HS-5 (cell line): ENCODE measurements around the gene WDR62.

Source experiments
- DNase-seq: peaks from one replicate; pipeline ENCODE4 v3.0.0-alpha.2; 2012; ENCODE audit warnings: low read depth

Gene WDR62

DNA sequence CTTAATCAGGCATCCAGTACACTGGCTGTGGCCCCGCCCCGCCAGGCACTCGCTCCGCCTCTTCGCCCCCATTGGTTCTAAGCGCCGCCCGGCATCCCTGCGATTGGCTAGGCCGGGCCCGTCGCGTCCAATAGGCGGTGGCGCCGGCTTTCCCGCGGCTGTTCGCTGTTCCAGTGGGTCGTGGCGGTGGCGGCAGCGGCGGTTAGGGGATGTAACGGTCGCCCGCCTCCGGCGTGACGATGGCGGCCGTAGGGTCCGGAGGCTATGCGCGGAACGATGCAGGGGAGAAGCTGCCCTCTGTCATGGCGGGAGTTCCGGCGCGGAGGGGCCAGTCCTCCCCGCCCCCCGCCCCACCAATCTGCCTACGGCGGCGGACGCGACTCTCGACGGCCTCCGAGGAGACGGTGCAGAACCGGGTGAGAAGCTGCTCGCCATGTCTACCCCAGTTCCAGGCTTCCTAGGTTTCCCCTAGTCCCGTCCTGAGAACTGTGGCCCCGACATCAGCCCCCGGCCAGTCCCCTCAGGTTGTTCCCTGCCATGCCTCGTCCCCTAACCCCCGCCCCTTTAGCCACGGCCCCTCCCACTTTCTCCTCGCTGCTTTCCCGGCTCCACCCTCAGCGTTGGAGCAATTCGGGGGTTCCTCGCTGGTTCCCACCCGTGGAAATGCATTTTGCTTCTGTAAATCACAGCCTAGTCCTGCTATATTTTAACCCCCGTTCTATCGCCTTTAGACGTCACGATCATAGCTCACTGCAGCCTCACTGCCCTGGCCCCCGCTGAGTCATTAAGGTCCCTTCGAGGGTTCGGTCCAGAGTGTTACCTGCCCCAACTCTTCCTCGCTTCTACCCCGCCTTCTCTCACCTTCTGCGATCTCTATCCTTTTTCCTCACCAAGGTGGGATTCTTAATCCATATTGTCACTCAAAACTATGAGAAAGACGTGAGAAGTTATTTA is at the start of gene WDR62:
TSS of gene WDR62 (plus strand) at position 165 of the 954 bp plus-strand sequence. CDS start at position 240, 75 bp downstream.
- DNase-seq: no peak

DNA sequence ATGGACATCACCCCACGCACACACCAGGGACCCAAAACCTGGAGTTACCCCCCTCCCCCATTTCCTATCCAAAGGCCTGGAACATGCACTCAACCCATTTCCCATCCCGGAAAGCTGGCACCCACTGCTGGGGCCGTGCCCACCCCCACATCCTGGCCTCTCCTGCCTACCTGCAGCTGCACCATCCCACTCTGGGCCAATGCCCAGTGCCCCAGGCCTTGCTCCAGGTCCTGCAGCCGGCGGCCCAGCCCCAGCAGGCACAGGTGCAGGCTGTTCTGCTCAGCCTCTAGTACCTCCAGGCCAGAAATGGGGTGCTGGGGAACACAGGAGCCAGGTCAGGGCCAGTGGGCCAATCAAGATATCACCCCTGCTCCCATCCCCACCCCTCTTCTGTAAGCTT is 47.7 kb upstream of the WDR62 start:
- no peak for DNase-seq

DNA sequence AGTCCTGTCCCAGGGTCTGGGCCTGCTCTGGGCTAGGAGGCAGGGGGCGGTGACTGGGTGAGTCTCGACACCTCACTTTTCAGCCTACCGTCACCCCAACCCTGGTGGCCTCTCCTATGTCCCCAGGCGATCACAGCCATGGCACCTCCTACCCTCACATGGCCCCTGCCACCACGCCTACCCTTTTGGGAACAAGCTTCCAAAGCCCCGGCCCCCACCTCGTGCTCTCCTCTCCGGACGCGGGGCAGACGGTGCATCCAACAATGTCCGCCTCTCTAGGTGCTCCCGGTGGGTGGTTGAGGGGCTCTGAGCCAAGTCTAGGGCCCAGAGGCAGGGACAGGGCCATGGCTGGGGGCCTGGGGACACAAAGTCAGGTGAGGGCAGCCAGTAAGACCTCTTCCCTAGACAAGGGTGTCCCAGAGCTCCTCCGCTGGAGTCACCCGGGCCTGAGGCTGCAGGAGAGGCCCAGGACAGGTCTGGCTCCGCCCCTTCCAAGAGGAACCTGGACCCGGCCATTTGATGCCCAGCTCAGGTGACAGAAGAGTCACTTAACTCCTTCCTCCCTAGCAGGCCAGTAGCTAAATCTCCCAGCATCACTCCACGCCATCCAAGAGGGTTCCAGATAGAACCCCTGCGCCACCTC is 46.2 kb upstream of the WDR62 start, which contains the start of gene SYNE4:
TSS of gene SYNE4 (minus strand) at position 478 of the 643 bp plus-strand sequence. CDS start at position 346, 132 bp downstream.
- no peak for DNase-seq

DNA sequence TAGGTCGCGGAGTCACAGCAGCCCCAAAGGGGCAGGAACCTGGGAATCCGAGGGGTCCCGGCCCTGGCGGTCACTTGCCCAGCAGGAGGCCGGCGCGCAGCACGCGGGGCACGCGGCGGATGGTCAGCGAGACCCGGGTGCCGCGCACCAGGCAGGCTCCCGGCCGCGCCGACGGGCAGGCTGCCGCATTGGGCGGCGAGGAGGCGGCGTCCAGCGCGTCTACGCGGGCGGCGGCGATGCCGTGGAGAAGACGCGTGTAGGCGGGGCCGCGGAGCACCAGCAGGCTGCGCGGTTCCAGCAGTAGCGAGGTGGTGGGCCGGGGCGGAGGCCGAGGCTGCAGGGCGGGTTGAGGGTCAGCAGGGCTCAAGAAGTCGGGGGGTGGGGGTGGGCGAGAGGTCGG is 45.5 kb upstream of the WDR62 start:
- DNase-seq: no peak

DNA sequence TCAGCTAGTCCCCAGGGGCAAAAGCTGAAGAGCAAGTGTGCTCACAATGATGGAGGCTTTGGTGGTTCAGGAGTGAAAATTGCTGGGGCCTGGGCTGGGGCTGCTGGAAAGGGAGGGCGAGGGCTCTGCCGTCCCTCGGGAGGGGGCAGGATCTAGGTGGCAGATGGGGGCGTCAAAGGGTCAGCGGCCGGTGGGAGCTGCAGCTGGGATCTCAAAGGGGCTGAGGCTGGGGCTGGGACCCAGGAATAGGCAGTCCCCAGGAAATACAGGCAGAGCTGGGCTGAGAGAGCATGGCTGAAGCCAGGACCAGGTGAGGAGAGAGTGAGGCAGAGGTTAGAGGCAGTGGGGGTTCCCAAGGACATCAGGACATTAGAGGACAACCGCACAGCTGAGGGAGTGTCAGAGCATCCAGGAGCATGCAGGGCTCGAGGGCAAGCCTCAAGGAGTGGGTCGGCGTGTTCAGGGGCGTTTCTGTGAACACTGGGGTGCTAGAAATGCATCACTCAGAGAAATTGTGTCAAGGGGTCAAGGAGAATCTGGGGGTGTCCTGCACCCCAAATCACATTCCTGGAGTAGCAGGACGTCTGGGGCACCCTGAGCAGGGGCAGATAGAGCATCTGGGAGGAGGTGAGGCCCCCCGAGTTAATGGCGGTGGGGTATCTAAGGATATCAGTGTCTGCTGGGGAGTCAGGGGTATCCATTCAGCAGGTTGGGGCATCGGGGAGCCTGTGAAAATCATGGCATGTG is 44.9 kb upstream of the WDR62 start:
- DNase-seq: no peak

DNA sequence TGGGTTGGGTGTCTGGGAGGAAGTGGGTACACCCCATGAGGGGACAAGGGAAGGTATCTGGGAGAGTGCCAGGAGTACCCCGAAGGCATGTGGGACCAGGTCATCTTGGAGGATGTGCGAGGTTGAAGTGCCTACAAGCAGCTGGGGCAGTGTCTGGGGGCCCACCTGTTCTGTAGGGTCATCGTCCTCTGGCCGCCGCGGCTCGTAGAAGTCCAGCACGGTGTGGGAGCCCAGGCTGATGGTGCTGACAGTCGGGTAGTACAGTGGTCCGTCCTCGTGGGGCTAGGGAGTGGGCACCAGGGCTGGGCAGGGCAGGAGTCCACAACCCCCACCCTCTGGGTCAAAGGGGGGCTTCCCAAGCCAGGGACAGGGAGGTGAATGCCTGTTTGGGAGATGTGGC is 44.3 kb upstream of the WDR62 start:
- no peak for DNase-seq

DNA sequence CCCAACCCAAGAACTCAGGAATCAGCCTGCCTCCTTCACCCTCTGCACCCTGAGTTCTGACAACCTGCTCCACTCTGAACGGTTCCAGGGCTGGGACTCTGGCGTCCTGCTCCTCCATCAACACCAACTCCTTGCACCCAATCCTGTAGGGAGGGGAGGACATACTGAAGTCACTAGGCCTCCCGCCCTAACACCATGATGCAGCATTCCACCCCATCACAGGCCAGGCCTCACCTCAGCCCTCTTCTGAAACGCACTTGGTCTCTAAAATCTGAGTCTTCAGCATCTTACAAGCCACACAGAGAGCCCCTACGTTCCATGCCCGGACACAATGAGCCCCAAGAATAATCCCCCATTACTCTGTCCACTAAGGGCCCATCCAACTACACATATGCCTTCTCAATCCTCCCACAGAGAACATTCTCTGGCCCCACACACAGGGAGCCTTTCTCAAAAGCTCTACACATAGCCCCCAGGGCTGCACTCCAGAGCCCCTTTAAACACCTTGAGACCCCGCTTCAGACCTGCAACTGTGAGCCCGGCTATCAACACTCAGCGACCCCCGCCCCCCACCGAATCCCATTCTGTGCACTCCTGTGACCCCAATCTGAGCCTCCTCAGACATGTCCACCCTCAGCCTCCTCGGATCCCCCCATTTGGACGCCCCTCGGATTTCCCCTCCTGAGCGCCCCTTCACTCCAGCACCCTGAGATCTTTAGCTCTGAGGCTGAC is 41.3 kb upstream of the WDR62 start:
- no peak for DNase-seq

DNA sequence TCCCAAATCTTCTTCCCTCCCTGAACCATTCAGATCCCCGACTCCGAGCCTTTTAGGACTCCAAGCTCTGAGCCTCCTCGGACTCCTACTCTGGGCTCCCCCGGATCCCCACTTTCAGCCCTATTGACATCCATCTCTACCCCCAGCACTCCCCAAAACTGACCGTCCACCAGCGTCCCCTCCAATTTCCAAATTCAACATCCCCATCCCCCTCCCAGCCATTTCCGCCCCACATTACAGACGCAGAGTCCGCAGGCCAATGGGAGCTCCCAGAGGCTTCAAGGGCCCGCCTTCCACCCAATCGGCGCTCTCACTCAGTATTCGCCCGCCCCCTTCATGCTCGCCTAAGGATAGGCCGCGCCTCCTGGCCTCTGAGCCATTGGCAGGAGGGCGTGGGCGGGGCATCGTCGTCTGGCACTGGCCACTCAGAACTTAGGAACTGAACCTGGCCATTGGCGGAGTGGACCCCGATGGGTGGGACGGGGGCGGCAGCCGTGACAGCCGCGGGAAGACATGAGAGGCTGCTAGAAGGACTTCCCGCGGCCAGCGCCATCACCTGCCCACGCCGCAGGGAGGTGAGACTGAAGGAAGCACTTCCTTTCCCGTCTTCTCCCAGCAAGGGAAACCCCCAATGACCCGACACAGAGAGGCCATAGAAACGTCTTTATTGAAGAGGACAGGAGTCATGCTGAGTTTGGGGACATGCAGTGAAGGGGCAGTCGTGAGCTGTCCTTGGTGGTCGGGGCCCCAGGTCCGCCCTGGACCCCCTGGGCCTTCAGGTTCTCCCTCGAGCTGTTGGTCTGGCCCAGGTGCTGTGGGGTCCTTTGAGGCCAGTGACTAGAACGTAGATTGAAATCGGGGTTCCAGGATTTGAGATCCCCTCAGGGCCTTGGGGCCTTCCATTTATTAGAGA is 40.4 kb upstream of the WDR62 start, which contains the start of gene ALKBH6:
TSS of gene ALKBH6 (minus strand) at position 202 of the 913 bp plus-strand sequence. CDS start 816 bp downstream, outside the sequence.
- peak; percentile 94 for DNase-seq

DNA sequence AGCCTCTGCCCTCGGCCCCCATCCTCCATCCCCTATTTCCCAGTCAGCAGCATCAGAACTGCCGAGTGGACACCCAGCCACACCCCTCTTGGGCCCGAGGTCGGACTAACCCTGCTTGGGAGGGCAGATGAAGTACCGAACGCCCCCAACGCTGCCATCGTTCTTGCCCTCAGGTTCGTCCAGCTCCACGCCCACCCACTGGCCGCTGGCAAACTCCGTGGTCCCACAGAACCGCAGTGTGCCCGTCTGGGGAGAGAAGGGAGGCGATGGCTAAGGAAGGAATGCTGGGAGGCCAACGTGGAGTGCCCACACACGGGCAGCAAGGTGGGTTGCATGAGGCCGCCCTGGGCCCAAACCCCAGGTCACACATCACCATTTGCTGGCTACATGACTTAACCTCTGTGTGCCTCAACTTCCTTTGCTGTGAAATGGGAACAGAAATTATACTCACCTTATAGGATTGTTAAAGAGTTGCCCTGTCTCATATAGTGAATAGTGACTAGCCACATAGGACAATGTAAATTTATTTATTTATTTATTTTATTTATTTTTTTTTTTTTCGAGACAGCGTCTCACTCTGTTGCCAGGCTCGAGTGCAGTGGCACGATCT is 35.5 kb upstream of the WDR62 start:
- DNase-seq: no peak

DNA sequence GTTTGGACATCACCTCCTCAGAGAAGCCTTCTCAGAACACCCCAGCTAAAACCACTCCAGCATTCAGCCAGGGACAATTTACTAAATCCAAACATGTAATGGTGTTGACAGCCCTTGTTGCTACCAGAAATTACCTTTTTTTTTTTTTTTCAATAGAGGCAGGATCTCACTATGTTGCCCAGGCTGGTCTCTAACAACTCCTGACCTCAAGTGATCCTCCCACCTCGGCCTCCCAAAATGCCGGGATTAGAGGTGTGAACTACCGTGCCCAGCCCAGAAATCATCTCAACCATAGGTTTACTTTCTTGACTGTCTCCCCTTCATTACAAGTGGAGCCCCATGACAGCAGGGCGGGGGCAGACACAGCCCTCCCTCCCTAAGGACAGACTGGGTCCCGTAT is 31.3 kb upstream of the WDR62 start:
- DNase-seq: no peak

DNA sequence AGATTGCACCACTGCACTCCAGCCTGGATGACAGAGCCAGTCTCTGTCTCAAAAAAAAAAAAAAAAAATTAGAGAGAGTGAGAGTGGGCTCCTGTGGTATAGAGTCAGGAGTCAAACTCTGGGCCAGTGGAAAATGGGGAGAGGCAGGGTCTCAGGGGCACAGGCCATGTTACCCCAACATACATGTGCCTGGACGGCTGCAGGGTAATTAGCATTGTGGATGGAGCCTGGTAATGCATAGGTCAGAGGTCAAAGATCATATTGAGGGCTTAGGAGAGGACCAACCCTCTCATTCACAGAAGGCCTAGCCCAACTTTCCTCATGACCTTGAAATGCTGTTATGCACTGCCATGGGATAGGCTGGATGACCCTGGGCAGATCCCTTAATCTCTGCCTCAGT is 29.2 kb upstream of the WDR62 start:
- no peak for DNase-seq

DNA sequence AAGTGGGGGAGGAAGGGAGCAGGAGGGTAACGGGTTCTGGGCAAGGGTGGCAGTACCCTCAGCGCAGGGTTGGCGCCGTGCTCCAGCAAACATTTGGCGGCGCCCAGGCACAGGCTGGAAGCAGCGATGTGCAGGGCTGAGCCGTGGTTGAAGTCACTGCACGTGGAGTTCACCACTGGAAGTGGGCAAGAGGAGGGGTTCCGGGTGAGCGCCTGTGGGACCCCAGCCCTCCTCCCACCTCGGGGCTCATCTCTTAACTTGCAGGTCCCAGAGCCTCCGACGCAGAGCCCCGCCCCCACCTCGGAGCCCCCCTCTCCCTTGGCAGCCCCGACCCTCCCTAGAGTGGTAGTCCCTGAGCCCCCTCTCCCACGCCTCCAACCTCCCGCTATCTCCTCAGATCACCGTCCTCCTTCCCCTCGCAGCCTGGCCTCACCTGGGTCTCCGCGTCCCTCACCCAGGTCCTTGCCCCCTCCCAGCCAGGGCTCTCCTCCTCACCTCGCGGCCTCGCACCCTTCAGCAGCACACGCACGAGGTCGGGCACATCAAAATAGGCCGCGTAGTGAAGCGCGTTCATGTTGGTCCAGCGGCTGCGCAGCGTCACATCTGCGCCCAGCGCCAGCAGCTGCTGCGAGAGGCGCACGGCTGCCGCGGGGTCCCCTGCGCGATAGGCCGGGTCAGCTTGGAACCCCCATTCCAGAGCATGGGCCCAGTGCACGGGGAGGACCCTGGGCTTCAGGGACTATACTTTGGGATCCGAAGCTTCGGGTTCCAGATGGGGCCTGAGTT is 28.4 kb upstream of the WDR62 start:
- DNase-seq: no peak

DNA sequence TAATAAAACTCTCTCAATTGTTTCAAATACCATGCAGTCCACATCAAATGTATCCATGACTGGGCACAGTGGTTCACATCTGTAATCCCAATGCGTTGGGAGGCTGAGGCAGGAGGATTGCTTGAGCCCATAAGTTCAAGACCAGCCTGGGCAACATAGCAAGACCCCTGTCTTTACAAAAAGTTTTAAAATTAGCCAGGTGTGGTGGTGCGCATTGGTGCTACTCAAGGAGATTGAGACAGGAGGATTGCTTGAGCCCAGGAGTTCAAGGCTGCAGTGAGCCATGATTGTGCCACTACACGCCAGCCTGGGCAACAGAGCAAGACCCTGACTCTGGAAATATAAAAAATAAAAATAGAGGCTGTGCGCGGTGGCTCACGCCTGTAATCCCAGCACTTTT is 27.0 kb upstream of the WDR62 start:
- DNase-seq: no peak

DNA sequence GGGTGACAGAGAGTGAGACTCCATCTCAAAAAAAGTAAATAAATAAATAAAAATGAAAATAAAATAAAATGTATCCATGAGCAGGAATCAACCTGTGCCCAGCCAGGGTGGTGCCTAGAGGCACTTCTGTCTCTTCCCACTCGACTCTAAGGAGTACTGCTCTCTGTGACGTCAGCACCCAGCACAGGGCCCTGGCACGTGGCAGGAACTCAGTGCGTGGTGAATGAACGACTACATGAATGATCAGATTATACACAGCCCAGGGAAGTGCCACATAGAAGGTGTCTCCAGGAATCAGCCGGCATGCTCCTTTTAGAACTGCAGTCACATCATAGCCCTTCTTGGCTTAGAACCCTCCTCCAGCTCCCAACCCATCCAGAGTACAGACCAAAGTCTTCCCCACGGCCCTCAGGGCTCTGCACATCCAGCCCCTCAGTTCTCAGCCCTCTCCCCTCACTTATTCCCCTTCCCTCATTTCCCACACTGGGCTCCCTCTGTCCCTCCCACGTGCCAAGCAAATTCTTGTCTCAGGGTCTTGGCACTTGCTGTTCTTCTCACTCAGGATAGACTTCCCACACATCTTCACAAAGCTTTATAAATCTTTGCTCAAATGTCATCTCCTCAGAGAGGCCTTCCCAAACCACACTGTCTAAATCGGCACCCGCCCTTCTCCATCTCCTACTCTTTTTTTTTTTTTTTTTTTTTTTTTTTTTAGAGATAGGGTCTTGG is 26.2 kb upstream of the WDR62 start:
- DNase-seq: no peak

DNA sequence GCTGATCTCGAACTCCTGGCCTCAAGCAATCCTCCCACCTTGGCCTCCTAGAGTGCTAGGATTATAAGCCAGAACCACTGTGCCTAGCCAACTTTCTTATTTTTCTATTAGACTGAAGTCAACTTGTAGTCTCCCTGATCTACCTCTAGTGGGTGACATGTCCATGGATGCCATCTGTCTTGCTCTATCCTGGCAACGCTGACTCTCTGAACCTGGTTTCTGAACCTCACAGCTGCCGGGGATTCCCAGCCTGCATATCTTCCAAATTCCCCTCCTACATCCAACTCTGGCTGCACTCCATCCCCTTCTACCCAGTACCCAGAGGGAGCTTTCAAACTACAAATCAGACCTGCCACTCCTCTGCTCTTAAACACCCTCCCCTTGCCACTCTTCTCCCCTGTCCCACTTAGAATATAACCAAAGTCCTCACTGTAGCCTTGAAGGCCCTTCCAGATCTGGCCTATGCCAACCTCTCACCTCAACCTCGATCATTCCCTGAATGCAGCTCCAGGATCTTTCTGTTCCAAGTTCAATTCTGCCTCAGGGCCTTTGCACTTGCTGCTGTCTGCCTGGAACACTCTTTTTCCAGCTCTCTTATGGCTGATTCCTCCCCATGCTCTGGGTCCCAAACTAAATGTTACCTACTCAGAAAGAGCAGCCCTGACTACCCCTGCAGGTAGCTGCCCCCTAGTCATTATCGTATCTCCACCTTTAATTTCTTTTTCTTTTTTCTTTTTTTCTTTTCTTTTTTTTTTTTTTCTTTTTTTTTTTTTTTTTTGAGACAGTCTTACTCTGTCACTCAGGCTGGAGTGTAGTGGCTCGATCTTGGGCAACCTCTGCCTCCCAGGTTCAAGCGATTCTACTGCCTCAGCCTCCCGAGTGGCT is 24.2 kb upstream of the WDR62 start:
- DNase-seq: no peak

DNA sequence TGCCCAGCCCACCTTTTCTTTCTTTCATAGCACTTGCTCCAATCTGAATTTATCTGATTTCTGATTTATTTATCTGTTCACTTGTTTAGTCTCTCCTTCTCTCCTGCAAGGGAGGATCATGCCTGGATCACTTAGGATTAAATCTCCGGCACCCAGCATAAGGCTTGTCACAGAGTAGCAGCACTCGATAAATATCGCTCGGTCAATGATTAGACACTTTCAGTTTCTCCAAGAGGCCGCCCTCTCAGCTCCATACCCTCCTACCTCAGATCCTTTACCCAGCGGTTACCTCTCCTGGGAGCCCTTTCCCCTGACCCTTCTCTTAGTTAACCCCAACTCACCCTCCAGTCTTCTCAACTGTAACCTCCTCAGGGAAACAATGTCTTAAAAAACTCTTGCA is 23.4 kb upstream of the WDR62 start:
- DNase-seq: no peak

DNA sequence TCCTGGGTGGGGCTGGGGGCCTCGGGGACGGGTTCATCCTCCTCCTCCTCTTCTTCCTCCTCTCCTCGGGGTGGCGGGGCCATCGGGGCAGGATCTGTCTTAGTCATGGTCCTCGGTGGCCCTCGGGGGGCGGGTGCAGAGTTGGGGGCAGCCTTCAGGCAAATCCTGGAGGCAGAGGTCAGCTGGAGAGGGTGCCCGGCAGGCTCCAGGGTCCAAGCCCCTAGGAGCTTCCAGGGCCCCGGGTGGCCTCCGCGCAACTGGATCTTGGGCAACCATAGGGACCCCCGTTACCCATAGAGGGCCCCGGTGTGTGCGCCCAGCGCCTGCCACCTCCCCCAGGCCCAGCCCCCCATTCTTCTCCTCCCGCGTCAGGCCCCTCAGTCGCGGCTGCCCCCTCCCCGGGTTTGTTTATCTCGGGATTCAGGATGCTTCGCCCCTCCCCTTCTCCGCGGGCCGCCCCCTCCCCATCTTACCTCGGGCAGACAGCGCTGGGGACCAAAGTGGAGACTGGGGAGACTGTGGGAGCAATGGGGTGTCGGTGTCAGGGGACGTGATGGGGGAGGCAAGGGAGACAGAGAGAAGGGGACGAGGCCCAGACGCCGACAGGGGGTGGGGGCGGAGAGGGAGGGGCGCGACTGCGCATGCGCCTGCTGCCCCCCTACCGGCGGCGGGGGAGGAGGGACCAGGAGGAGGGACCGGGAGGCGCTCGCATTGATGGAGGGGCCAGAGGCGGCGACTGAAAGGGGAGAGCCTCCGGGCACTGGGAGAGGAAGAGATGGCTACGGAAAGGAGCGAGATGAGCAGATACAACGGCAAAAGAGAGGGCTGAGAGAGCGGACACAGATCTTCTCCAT is 22.2 kb upstream of the WDR62 start, which contains the start of gene CLIP3:
TSS of gene CLIP3 (minus strand) at position 623 of the 854 bp plus-strand sequence. CDS start at position 107, 516 bp downstream.
- no peak for DNase-seq
